Gastrocnemius medialis (tissue), 4 donors: ENCODE measurements around the gene ARID3B. TPM values are rescaled to one million over a fixed set of nuclear protein-coding genes. Genes with fewer than 3 reads are reported as not detected.

Experiments
- ATAC-seq, 2 donors: fragments of 150-250 bp; one replicate each; pipeline ENCODE4 v1.9.1; 2016
- DNase-seq, 2 donors: peaks; one replicate each; pipeline ENCODE4 v3.0.0-alpha.2; 2019
- H3K27ac ChIP-seq, 4 donors: fragments of 200-600 bp; sonication (generic); 1 replicate in 1 of 4; 2 replicates in 3 of 4; pipeline ENCODE4 v1.5.1; 2016 to 2018; ENCODE audit warnings: mild to moderate bottlenecking in 2 of 4, moderate library complexity in 1 of 4
- H3K27me3 ChIP-seq, 3 donors: fragments of 200-600 bp; sonication (generic) in 2 of 3; 1 replicate in 1 of 3; 2 replicates in 2 of 3; pipeline versions ENCODE4 v1.5.1 to v1.6.0; 2016 to 2019; ENCODE audit warnings: mild to moderate bottlenecking in 1 of 3, moderate library complexity in 1 of 3
- H3K36me3 ChIP-seq, 2 donors: fragments of 200-600 bp; sonication (generic) in 1 of 2; one replicate each; pipeline ENCODE4 v1.5.1; 2017 to 2018
- H3K4me1 ChIP-seq, 2 donors: fragments of 200-600 bp; sonication (generic) in 1 of 2; one replicate each; pipeline ENCODE4 v1.5.1; 2016 to 2017; ENCODE audit warnings: mild to moderate bottlenecking in 2 of 2
- H3K4me3 ChIP-seq, 4 donors: fragments of 200-600 bp; sonication (generic) in 3 of 4; 1 replicate in 1 of 4; 2 replicates in 3 of 4; pipeline ENCODE4 v1.5.1; 2016 to 2019; ENCODE audit warnings: mild to moderate bottlenecking in 2 of 4
- H3K9me3 ChIP-seq, 3 donors: fragments of 200-600 bp; sonication (generic) in 2 of 3; 1 replicate in 1 of 3; 2 replicates in 2 of 3; pipeline ENCODE4 v1.5.1; 2016 to 2019
- POLR2A ChIP-seq, 2 donors: fragments of 450-650 bp; IDR thresholded peaks; one replicate each; pipeline ENCODE4 v1.6.1; 2017; ENCODE audit warnings: antibody characterized with exemption in 2 of 2, mild to moderate bottlenecking in 2 of 2, moderate library complexity in 2 of 2
- in situ Hi-C, 4 donors: fragments of 200-750 bp; cut with MboI; loops; one replicate each; pipeline versions ENCODE4 v1.15.0 to v1.8.0; 2017; ENCODE audit warnings: low sequenced_read_pairs in 4 of 4
- intact Hi-C: fragments of 100-400 bp; cut with DNase I; formaldehyde crosslinking; loops from one replicate; pipeline ENCODE4 v1.15.1; 2023; ENCODE audit warnings: low total_unique reads
- total RNA-seq, 4 donors: library from RNA; depleted of rRNA; stranded (reverse); fragments of >200 nt; gene quantifications; one replicate each; pipeline versions ENCODE4 v1.1.0 to v1.2.3, GENCODE V29; 2016
- TF ChIP-seq, protein P1 (sequence below), 5 experiments: fragments of 450-650 bp in 3 of 5; fragments of 200-600 bp in 2 of 5; sonication (generic) in 2 of 5; IDR thresholded peaks in 4 of 5; conservative IDR thresholded peaks in 1 of 5; 1 replicate in 4 of 5; 2 replicates in 1 of 5; pipeline ENCODE4 v1.5.1; 2016 to 2019; ENCODE audit warnings: antibody characterized with exemption in 5 of 5, mild to moderate bottlenecking in 3 of 5, moderate library complexity in 3 of 5

The ARID3B gene
- total RNA-seq, 4 donors from 2014 or later: 1.8 to 6.7 (median 4.6) TPM

DNA sequence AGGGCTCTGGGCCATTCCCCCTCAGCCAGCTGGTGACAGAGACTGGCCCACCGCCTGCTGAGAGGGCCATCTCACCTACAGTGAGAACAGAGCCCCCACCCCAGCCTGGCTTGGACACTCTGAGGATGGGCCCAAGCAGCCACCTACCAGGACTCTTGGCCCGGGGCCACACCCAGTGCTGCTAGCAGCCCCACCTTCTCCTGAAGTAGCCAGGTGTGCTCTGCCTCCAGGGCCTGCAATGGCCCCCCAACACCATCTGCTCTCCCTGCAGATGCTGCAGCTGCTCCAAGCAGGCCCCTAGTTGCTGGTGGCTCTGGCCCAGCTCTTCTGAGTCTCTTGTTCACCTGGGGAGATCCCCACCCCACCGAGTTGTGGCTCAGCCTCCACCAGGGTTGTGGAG, 67.8 kb downstream of the ARID3B start:
- ATAC-seq (no peak), DNase-seq (no peak)
- Histone ChIP-seq H3K27me3 (no peaks in the 10 kb centered on the region), H3K36me3 (no peaks in the 10 kb centered on the region), H3K9me3 (no peaks in the 10 kb centered on the region), H3K4me1 (no peaks in the 10 kb centered on the region), H3K27ac (no peak overlapping the region), H3K4me3 (no peak overlapping the region)
- TF ChIP-seq, protein P1, sequence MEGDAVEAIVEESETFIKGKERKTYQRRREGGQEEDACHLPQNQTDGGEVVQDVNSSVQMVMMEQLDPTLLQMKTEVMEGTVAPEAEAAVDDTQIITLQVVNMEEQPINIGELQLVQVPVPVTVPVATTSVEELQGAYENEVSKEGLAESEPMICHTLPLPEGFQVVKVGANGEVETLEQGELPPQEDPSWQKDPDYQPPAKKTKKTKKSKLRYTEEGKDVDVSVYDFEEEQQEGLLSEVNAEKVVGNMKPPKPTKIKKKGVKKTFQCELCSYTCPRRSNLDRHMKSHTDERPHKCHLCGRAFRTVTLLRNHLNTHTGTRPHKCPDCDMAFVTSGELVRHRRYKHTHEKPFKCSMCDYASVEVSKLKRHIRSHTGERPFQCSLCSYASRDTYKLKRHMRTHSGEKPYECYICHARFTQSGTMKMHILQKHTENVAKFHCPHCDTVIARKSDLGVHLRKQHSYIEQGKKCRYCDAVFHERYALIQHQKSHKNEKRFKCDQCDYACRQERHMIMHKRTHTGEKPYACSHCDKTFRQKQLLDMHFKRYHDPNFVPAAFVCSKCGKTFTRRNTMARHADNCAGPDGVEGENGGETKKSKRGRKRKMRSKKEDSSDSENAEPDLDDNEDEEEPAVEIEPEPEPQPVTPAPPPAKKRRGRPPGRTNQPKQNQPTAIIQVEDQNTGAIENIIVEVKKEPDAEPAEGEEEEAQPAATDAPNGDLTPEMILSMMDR (IDR thresholded peaks at IDR 0.05 in 4 of 5, conservative IDR thresholded peaks at IDR 0.05 in 1 of 5): no peak
- TF ChIP-seq POLR2A (IDR thresholded peaks at IDR 0.05): no peak
- in situ Hi-C loops: loop anchor here in 1 of 4 donors (25.0 kb wide), 1 partner anchor 146 kb away; the partner anchor contains the start of gene UBL7
- intact Hi-C loops: no loop called here

DNA sequence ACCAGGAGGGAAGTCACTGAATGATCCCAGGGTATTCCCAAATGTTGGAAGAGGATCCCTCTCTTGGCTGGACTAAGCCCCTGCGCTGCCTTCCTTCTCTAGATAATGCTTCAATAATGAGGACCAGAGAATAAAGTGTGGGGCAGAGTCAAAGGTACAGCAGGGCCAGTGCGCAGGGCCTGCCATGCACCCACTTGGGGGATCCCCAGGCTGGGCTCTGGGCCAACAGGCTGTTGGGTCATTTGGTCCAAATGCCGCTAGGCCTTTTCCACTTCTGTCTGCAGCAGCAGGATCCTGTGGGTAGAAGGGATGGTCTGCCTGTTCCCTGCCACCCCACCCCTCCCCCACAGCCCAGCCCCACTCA, 68.9 kb downstream of the ARID3B start:
- Histone ChIP-seq H3K4me3 (no peak overlapping the region), H3K9me3 (no peaks in the 10 kb centered on the region), H3K36me3 (no peaks in the 10 kb centered on the region), H3K27ac (no peak overlapping the region), H3K4me1 (no peaks in the 10 kb centered on the region), H3K27me3 (no peaks in the 10 kb centered on the region)
- ATAC-seq (no peak), DNase-seq (no peak)
- in situ Hi-C loops: loop anchor here in 3 of 4 donors (5.0 to 25.0 kb wide), 3 partner anchors 65 to 148 kb away; partner anchors contain the start of genes ARID3B (in 2 of the 3) and UBL7 (in 1 of the 3)
- intact Hi-C loops: loop anchor here (10.0 kb wide), 2 partner anchors 355 to 925 kb away; partner anchors contain the start of gene CD276
- TF ChIP-seq, protein P1 (IDR thresholded peaks at IDR 0.05 in 4 of 5, conservative IDR thresholded peaks at IDR 0.05 in 1 of 5): no peak
- TF ChIP-seq POLR2A (IDR thresholded peaks at IDR 0.05): no peak

DNA sequence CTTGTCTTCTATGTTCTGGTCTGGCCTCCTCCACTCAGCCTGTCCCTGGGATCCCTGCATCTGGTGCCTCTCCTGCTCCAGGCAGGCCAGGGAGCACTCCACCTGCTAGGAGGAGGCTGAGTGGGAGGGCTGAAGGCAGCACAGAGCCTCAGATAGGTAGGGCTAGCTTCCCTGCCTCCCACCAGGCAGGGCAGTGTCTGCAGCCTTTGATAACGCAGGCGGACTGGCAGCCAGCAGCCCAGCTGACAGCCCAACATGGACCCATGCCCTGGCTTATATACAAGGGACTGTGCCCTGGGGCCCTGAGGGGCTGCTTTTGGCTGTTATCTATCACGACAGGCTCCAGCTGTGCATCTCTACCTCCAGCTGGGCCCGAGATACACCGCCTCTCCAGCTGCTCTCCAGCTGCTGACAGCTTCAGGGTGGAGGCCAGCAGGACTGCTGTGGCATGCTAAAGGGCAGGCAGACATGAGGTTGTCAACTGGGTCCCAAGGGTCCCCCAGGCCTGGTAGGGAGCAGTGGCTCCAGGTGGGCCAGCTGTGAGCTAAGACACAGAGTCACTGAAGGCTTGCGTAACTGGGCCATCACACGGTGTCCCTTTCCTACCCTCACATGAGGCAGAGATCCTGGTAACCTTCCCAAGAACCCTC, 69.4 kb downstream of the ARID3B start:
- no peak for TF ChIP-seq POLR2A (IDR thresholded peaks at IDR 0.05)
- TF ChIP-seq, protein P1 (IDR thresholded peaks at IDR 0.05 in 4 of 5, conservative IDR thresholded peaks at IDR 0.05 in 1 of 5): no peak
- H3K36me3 ChIP-seq: no peaks in the 10 kb centered on the region
- DNase-seq: no peak
- no peaks in the 10 kb centered on the region for H3K27me3 ChIP-seq
- in situ Hi-C loops: loop anchor here in 3 of 4 donors (5.0 to 25.0 kb wide), 3 partner anchors 66 to 148 kb away; partner anchors contain the start of genes ARID3B (in 2 of the 3) and UBL7 (in 1 of the 3)
- no peak overlapping the region for H3K27ac ChIP-seq
- no peaks in the 10 kb centered on the region for H3K4me1 ChIP-seq
- no peak for ATAC-seq
- H3K4me3 ChIP-seq: no peak overlapping the region
- no peaks in the 10 kb centered on the region for H3K9me3 ChIP-seq
- intact Hi-C loops: loop anchor here (10.0 kb wide), 2 partner anchors 356 to 926 kb away; partner anchors contain the start of gene CD276

DNA sequence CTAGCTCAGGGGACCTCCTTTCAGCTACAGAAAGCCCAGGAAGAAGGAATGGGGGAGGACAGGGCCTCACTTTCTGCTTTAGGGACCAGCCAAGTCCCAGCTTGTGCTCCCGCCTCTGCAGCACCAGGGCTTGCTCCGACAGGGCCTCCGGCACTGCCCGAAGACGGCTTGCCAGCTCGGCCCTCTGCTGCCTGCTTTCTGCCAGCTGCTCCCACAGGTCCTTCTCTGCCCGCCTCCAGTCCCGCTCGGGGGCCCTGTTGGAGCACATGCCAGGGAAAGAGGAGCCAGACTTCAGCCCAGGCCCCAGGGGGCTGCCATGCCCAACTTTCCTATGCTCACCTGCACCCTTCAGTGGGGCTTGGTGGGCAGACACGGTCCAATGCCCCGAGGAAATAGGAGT, 70.3 kb downstream of the ARID3B start:
- no peak for TF ChIP-seq POLR2A (IDR thresholded peaks at IDR 0.05)
- TF ChIP-seq, protein P1 (IDR thresholded peaks at IDR 0.05 in 4 of 5, conservative IDR thresholded peaks at IDR 0.05 in 1 of 5): no peak
- H3K27me3 ChIP-seq: no peaks in the 10 kb centered on the region
- H3K36me3 ChIP-seq: no peaks in the 10 kb centered on the region
- no peaks in the 10 kb centered on the region for H3K9me3 ChIP-seq
- peaks cover 0 to under 1% of the 10 kb centered on the region in 2 donors for H3K4me1 ChIP-seq
- H3K27ac ChIP-seq: no peak overlapping the region
- in situ Hi-C loops (loop anchor here in 3 of 4 donors (5.0 to 25.0 kb wide), 3 partner anchors 67 to 149 kb away; partner anchors contain the start of genes ARID3B (in 2 of the 3) and UBL7 (in 1 of the 3)), intact Hi-C loops (loop anchor here (10.0 kb wide), 2 partner anchors 357 to 927 kb away; partner anchors contain the start of gene CD276)
- no peak for ATAC-seq
- no peak overlapping the region for H3K4me3 ChIP-seq
- no peak for DNase-seq
